HEK293T (cell line): ENCODE data around the gene ISCU.

ENCODE experiments used
- ARNT ChIP-seq: fragments of 450-650 bp; IDR thresholded peaks from 2 replicates; pipeline ENCODE4 v1.6.1; 2017; ENCODE audit warnings: mild to moderate bottlenecking
- BHLHE40 ChIP-seq: fragments of 450-650 bp; IDR thresholded peaks from 2 replicates; pipeline ENCODE4 v1.6.1; 2016; ENCODE audit warnings: mild to moderate bottlenecking, moderate library complexity, borderline replicate concordance
- CTBP1 ChIP-seq: fragments of 450-650 bp; IDR thresholded peaks from 2 replicates; pipeline ENCODE4 v1.6.1; 2016; ENCODE audit warnings: borderline replicate concordance
- ELF4 ChIP-seq: fragments of 450-650 bp; IDR thresholded peaks from 2 replicates; pipeline ENCODE4 v1.6.1; 2017; ENCODE audit warnings: antibody characterized with exemption
- FOXK2 ChIP-seq: fragments of 450-650 bp; IDR thresholded peaks from 2 replicates; pipeline ENCODE4 v1.6.1; 2016; ENCODE audit warnings: mild to moderate bottlenecking
- FOXM1 ChIP-seq: fragments of 450-650 bp; IDR thresholded peaks from 2 replicates; pipeline ENCODE4 v1.6.1; 2017; ENCODE audit warnings: mild to moderate bottlenecking, borderline replicate concordance
- HDGF ChIP-seq: fragments of 450-650 bp; IDR thresholded peaks from 2 replicates; pipeline ENCODE4 v1.6.1; 2017; ENCODE audit warnings: antibody characterized with exemption, borderline replicate concordance
- LEF1 ChIP-seq: fragments of 450-650 bp; IDR thresholded peaks from 2 replicates; pipeline ENCODE4 v1.6.1; 2017; ENCODE audit warnings: mild to moderate bottlenecking, borderline replicate concordance
- NFRKB ChIP-seq: fragments of 450-650 bp; IDR thresholded peaks from 2 replicates; pipeline ENCODE4 v1.6.1; 2016; ENCODE audit warnings: mild to moderate bottlenecking, moderate library complexity
- SP1 ChIP-seq: fragments of 450-650 bp; IDR thresholded peaks from 2 replicates; pipeline ENCODE4 v1.6.1; 2017
- SUZ12 ChIP-seq: fragments of 450-650 bp; IDR thresholded peaks from 2 replicates; pipeline ENCODE4 v1.6.1; 2016; ENCODE audit warnings: mild to moderate bottlenecking
- TARDBP ChIP-seq: fragments of 450-650 bp; IDR thresholded peaks from 2 replicates; pipeline ENCODE4 v1.6.1; 2016
- ZNF384 ChIP-seq: fragments of 450-650 bp; IDR thresholded peaks from 2 replicates; pipeline ENCODE4 v1.6.1; 2016
- TF ChIP-seq, protein P1 (sequence below): fragments of 450-650 bp; IDR thresholded peaks from 2 replicates; pipeline ENCODE4 v1.6.1; 2016

DNA sequence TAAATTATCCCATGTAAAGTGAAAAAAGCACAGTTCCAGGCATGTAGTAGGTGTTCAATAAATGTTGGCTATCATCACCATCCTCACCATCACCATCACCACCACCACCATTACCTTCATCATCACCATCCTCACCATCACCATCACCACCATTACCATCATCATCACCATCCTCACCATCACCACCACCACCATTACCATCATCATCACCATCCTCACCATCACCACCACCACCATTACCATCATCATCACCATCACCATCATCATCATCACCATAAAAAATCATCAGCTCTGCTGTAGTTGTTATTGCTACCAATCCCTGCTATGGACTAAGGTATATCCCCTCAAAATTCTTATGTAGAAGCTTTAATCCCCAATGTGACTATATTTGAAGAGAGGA lies 15.1 kb downstream of the ISCU start:
- TF ChIP-seq SP1, result no peak
- TF ChIP-seq NFRKB, result no peak
- TF ChIP-seq ZNF384, result no peak
- no peak for TF ChIP-seq BHLHE40
- TF ChIP-seq CTBP1, result no peak
- no peak for TF ChIP-seq HDGF
- no peak for TF ChIP-seq ARNT
- TF ChIP-seq, protein P1, sequence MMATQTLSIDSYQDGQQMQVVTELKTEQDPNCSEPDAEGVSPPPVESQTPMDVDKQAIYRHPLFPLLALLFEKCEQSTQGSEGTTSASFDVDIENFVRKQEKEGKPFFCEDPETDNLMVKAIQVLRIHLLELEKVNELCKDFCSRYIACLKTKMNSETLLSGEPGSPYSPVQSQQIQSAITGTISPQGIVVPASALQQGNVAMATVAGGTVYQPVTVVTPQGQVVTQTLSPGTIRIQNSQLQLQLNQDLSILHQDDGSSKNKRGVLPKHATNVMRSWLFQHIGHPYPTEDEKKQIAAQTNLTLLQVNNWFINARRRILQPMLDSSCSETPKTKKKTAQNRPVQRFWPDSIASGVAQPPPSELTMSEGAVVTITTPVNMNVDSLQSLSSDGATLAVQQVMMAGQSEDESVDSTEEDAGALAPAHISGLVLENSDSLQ, result no peak
- TF ChIP-seq LEF1, result no peak
- no peak for TF ChIP-seq FOXM1
- TF ChIP-seq TARDBP, result no peak
- TF ChIP-seq ELF4, result no peak
- no peak for TF ChIP-seq SUZ12
- no peak for TF ChIP-seq FOXK2
